HG03196 (cell line): ENCODE measurements around the gene COLEC12.
"Not testable (repeated sequence)": the region's sequence is repeated elsewhere in the genome, so short reads cannot be mapped to it uniquely, and the experiment has no call there.

Experiments
- ATAC-seq: cut with Tn5 transposase; IDR thresholded peaks from one replicate; pipeline ENCODE4 v1.9.1; 2021; ENCODE audit not compliant: unreplicated experiment

The COLEC12 gene

DNA sequence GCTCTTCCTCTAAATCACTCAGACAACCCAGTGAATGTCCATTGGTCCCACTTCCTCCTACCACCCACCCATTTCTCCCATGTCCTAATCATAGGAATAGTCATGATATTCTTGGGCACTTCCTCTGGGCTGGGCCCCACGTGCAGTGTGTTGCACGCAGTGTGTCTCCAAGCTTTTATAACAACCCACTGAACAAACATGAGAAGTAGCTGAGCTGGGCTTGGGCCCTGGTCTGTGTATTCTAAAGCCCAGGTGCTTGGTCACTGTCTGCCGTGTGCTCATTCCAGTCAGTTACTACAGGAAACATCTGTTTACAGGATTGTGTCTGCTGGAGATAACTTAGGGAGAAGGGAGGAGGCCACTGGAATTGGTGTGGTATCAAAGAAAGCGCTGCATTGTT lies 168.5 kb downstream of the COLEC12 start:
- ATAC-seq: no peak

- no peak for ATAC-seq
Observed at GRCh38 chr18:331221-331821, 169.2 kb downstream of the COLEC12 start.

DNA sequence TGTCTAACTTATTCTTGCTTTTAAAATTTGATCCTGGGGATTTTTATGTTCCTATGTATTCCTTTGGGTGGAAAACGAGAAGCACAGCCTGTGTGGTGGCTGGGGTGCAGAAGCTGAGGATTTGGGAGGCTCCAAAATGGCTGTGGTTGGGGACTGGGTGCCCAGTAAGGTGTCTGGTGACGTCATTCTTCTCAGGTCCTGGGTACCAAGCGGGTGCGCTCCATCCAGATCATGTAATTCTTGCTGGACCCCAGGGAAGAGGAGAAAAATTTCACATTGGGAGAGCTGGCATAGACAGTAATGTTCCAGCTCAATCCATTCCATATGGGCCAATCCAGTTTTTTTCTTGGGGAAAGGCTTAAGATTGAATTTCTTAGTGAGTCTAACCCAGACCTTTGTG lies 171.6 kb downstream of the COLEC12 start:
- ATAC-seq: no peak

DNA sequence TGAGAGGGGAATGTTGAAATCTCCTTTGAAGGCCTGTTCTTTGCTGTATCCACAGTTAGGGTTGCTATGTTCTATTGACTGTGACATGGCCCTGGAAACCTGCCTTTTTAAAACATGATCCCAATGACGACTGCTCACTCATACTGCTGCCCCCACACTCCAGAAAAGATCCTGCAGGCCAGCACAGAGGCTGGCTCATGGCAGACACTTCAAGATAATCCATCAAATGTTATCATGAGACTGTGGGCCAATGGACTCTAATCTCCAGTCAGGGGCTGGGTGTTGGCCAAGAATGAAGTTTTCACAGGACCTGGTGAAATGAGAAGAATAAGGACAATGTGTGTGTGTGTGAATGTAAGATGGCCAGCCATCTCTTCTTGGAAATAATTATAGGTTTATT lies 173.7 kb downstream of the COLEC12 start:
- ATAC-seq: no peak

- ATAC-seq: no peak
Observed at GRCh38 chr18:323253-323622, 177.3 kb downstream of the COLEC12 start.

DNA sequence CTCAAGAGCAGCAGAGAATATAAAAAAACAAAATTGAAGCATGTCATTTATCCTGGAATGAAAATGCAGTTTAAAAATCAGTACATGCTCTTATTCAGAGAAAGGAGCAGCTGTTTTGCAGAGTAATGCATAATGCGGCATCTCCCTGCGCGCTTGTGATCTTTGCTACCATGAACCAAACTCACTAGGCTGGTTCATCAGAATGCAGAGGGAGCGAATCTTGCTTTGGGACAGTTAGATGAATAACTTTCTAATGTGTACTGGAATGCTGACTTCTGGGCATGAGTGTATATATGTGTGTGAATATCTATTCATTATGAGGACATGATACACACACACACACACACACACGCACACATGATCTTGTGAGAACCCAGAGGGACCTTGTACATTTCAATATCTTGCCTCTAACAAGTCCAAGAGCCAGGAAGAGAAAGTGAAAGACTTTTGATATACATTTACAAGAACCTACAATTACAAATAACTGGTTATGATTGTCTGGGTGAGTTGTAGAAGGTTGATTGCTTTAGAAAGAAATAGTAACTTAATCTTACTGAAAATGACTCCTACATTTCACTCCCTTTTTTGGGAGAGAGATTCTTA lies 178.5 kb downstream of the COLEC12 start:
- ATAC-seq: no peak

- ATAC-seq: no peak
Observed at GRCh38 chr18:320155-320554, 180.3 kb downstream of the COLEC12 start.

GRCh38 chr18:319720-320119 lies 180.8 kb downstream of the COLEC12 start:
- no peak for ATAC-seq

DNA sequence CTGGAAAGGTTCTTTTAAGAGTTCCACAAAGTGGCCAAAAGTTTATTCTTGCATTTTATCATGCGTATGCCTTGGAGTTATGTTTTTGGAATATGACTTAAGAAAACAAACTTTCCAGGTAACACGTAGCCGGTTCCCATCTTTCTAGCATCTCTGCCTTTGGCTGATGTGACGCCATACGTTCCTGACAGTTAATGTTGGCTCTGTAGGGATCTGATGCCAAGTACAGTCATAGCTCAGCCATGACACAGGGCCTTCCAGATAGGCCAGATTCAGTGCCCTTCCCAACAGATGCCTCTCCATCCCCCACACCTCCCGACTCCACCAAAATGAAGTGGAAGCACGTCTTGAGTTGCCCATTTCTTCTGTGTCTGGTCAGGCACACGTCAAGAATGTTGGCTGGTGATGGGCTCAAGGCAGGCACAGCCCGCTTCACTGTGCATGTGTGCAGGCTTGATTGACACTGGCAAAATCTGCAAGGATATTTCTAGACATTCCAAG lies 181.7 kb downstream of the COLEC12 start:
- no peak for ATAC-seq

- no peak for ATAC-seq
Observed at GRCh38 chr18:317618-318017, 182.9 kb downstream of the COLEC12 start.

- no peak for ATAC-seq
Observed at GRCh38 chr18:316393-316792, 184.1 kb downstream of the COLEC12 start.

DNA sequence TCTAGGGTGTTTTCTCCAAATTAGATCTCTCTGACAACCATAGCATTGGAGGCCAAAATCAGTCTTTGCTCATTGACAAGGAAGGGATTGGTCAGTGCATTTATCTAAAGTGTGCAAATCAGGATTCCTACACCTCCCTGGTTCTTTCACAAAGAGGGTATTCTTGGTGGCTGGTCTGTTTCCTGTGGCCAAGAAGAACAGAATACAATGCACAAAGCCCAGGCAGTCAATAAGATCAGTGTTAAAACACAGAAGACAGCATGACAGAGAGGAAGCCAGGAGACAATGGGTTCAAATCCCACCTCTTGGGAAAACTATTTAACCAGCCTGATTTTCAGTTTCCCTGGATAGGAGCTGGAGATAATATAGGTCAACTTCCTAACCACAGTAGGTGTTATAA lies 186.6 kb downstream of the COLEC12 start:
- no peak for ATAC-seq

DNA sequence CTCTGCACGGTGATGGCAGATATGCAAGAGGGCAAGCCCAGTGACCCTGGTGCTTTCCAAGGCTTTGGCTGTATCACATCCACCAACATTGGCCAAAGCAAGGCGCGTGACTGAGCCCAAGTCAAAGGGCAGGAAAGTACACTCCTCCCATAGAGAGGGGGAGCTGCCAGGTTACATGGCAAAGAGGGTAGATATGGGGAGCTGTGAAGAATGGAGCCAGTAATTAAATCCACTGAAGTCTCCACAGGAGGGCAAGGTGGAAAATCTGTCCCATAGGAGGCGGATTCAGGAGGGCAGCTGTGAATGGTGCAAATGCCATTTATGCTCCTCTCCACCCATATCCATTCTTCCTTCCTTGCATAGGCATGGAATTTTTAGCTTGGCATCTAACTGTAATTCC lies 188.1 kb downstream of the COLEC12 start:
- no peak for ATAC-seq

DNA sequence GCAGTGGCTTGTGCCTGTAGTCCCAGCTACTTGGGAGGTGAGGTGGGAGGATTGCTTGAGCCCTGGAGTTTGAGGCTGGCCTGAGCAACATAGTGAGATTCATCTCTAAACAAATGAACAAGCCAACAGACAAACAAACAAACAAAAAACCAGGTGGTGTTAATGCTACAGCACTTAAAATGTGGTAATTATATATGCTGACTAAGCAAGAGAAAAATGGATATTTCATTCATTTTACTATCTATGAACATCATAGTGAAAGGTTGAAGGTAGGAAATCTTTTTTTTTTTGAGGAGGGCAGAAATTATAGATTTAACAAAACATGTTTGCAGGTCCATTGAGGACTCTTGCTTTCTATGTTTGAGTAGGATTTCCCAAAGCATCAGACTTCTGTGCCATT lies 190.5 kb downstream of the COLEC12 start:
- ATAC-seq: no peak

GRCh38 chr18:308086-308485 lies 192.4 kb downstream of the COLEC12 start:
- not testable (repeated sequence) for ATAC-seq

DNA sequence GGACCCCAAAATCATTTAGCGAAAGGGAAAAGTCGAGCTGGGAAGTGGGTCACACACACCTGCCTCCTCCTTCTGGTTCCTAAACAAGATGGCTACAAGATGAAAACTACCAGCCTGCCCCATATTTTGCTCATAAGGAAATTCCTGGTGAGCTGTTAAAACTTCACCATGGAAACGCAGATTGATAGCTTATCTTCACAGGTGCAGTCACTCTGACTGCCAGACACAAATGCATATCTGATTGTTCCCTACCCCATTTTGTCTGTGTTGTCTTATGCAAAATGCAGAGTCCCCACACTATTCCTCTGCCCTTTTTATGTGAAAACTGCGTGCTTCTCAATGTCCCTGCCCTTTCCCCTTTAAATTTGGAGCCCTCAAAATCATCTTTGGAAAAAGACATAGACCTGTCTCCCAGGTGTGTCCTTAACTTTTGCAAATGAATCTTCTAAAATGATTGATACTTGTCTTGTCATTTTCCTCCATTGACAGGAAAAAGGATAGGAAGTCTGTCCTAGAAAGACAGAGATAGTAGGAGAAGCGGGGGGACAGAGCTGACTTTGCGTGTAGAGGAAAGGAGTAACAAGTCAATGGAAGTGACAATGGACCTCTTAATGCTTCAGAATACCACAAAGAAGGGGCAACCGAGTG lies 193.8 kb downstream of the COLEC12 start:
- ATAC-seq: no peak

GRCh38 chr18:305003-305501 lies 195.4 kb downstream of the COLEC12 start:
- no peak for ATAC-seq

DNA sequence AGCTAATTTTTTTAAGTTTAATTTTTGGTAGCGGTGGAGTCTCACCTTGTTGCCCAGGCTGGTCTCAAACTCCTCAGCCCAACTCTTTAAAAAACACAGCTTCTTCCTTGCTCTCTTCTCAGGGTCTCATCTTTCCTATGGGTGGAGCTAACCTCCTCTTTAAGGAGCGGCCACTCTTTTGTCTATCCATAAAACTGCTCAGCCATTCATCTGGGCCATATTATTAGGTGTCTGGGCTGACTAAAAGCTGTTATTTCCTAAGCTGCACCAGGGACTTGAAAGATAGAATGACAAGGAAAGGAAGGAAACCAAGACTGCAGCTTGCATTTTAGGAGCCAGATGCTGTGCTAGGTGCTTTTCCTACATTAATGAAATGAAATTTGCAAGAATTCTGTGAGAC lies 196.9 kb downstream of the COLEC12 start:
- no peak for ATAC-seq

GRCh38 chr18:303011-303410 lies 197.5 kb downstream of the COLEC12 start:
- no peak for ATAC-seq

DNA sequence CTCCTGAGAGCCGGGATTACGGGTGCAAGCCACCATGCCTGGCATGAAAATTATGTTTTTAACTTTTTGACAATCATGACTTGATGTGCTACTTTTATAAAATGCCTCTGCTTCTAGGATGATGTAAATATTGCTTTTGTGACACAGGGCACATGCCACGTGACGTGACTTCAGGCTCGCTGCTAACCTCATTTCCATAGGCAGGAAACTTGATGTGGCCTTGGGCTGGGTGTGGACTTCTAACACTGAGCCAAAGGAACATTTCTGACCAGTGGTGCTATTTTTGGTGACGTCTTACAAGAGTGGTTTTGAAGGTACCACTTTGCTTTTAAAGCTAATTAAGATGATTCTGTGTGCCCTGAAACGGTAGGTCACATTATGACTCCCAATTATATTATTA lies 198.4 kb downstream of the COLEC12 start:
- no peak for ATAC-seq

DNA sequence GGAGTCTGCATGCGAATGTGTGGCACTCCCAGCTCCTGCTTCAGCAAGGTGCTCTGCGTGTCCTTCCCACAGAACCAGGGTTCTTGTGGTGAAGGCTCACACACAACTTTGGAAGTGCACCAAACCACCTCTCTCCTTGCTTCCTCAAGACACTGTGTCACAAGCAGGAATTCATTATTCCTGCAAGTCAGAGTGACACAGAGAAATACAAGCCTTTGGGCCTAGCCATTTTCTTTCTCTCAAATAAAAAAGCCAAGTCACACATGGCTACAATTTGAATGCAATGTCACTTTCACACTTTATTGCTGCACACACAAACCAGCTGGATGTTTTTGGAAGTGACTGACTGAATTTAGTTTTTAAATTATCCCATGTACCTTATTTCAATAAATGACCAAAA lies 202.6 kb downstream of the COLEC12 start:
- no peak for ATAC-seq

DNA sequence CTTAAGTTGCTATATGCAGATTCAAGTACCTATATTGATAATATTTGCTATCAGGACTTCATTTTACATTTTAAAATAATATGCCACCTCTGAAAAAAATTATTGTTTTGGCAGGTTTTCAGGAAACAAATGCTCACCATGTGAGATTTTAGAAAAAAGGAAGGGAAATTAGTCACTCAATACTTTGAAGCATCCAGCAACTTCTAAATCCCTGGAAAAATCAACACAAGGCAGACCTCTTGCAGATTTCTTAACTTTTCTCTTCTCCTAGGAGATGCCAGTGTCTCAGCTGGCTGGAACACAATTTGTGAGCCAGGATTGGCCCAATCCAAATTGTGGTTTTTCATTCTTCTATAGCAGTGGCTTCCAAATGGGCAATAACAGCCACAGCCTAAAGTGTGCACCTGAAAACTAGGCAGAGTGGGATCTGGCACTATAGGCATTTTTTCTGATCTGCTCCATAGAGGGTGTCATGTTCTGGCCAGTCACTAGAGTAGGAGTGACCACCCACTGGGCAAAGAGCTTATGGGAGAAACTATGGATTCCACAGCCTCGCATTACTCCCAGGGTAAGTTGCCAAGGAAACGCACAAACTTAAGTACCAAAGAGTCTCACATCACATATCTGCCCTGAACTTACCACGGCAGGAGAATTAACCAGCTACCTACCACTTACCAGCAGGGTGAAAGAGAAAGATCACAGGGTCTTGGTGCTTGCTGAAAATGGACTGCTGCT lies 204.6 kb downstream of the COLEC12 start:
- no peak for ATAC-seq
